H1 (cell line): ENCODE measurements around the gene NAT9. TPM values are rescaled to one million over a fixed set of nuclear protein-coding genes. Genes with fewer than 3 reads are reported as not detected.

Experiments
- CTCF ChIA-PET: fragments of 300-600 bp; sonication (Branson Sonifier 250); formaldehyde crosslinking; loops from one replicate; lab custom pipeline; 2021; ENCODE audit not compliant: partially characterized antibody; lab: Charles Lee
- POLR2A ChIA-PET: fragments of 300-600 bp; sonication (Branson Sonifier 250); formaldehyde crosslinking; loops from one replicate; lab custom pipeline; 2021; ENCODE audit warnings: inconsistent platforms; ENCODE audit not compliant: partially characterized antibody; lab: Charles Lee
- DNase-seq, 2 experiments: peaks; one replicate each; pipeline versions ENCODE4 v3.0.0 to v3.0.0-alpha.2; 2010 to 2022; ENCODE audit warnings: low spot score in 2 of 2, low read depth in 1 of 2, mixed read lengths in 1 of 2
- FAIRE-seq: peaks from 2 replicates; lab custom pipeline; 2011; peaks lifted over from hg19 to GRCh38; lab: Jason Lieb, UNC
- H2AFZ ChIP-seq: 2 replicates; pipeline ENCODE4 v1.8.1; 2012; ENCODE audit warnings: low read length, inconsistent platforms
- H2AK5ac ChIP-seq: 2 replicates; pipeline ENCODE4 v1.6.1; 2013; ENCODE audit warnings: low read depth, low read length
- H2BK120ac ChIP-seq: replicated peaks from 2 replicates; pipeline ENCODE3; 2013; ENCODE audit warnings: low read depth, low read length, inconsistent platforms
- H2BK12ac ChIP-seq: 2 replicates; pipeline ENCODE4 v1.6.1; 2013; ENCODE audit warnings: low read depth, low read length
- H2BK15ac ChIP-seq: 2 replicates; pipeline ENCODE4 v1.6.1; 2013; ENCODE audit warnings: low read length
- H2BK20ac ChIP-seq: 2 replicates; pipeline ENCODE4 v1.6.1; 2013; ENCODE audit warnings: low read length
- H2BK5ac ChIP-seq: 2 replicates; pipeline ENCODE4 v1.6.1; 2013; ENCODE audit warnings: low read depth, low read length
- H3K14ac ChIP-seq: 2 replicates; pipeline ENCODE4 v1.6.1; 2013; ENCODE audit warnings: inconsistent platforms; ENCODE audit not compliant: insufficient read length
- H3K18ac ChIP-seq: 2 replicates; pipeline ENCODE4 v1.6.1; 2013; ENCODE audit warnings: low read length; ENCODE audit errors: extremely low read depth
- H3K23ac ChIP-seq: 2 replicates; pipeline ENCODE4 v1.6.1; 2013; ENCODE audit warnings: inconsistent platforms; ENCODE audit not compliant: insufficient read length
- H3K23me2 ChIP-seq: 2 replicates; pipeline ENCODE4 v1.6.1; 2013; ENCODE audit warnings: low read depth, low read length
- H3K27ac ChIP-seq: 2 replicates; pipeline ENCODE4 v1.6.1; 2011; ENCODE audit warnings: low read depth, low read length, inconsistent platforms
- H3K27me3 ChIP-seq, 4 experiments: replicated peaks in 1 of 4; 1 replicate in 1 of 4; 2 replicates in 3 of 4; pipeline versions ENCODE4 v1.6.1 to v1.8.1; 2011 to 2013; ENCODE audit warnings: low read length in 3 of 4, mild to moderate bottlenecking in 3 of 4, inconsistent platforms in 2 of 4, mixed read lengths in 2 of 4, moderate library complexity in 1 of 4; ENCODE audit not compliant: control insufficient read depth in 3 of 4, insufficient read depth in 3 of 4; ENCODE audit errors: extremely low read depth in 1 of 4
- H3K36me3 ChIP-seq, 4 experiments: 2 replicates each; pipeline versions ENCODE4 v1.6.1 to v1.8.1; 2011 to 2013; ENCODE audit warnings: mild to moderate bottlenecking in 4 of 4, low read length in 3 of 4, moderate library complexity in 2 of 4, control low read depth in 1 of 4, inconsistent platforms in 1 of 4; ENCODE audit not compliant: insufficient read depth in 4 of 4, control insufficient read depth in 2 of 4
- H3K4ac ChIP-seq: replicated peaks from 2 replicates; pipeline ENCODE3; 2013; ENCODE audit warnings: low read length, low read depth, mixed read lengths, inconsistent platforms; ENCODE audit not compliant: insufficient read length
- H3K4me1 ChIP-seq, 4 experiments: replicated peaks in 1 of 4; 1 replicate in 1 of 4; 2 replicates in 3 of 4; pipeline versions ENCODE4 v1.6.1 to v1.8.1; 2011 to 2013; ENCODE audit warnings: low read length in 3 of 4, inconsistent platforms in 2 of 4, mixed read lengths in 1 of 4; ENCODE audit not compliant: insufficient read depth in 4 of 4, control insufficient read depth in 3 of 4
- H3K4me2 ChIP-seq, 2 experiments: 2 replicates each; pipeline versions ENCODE4 v1.6.1 to v1.8.1; 2011 to 2013; ENCODE audit warnings: low read depth in 2 of 2, low read length in 2 of 2, control low read depth in 1 of 2, inconsistent platforms in 1 of 2, mild to moderate bottlenecking in 1 of 2; ENCODE audit not compliant: insufficient read depth in 1 of 2
- H3K4me3 ChIP-seq, 4 experiments: fragments of 200-600, 300-600 bp in 1 of 4; sonication (generic), shearing (Covaris generic), sonication (Bioruptor Twin) in 1 of 4; 2 replicates each; pipeline versions ENCODE4 v1.5.1 to v1.8.1; 2011 to 2016; ENCODE audit warnings: low read length in 4 of 4, low read depth in 3 of 4, control low read depth in 2 of 4, inconsistent platforms in 2 of 4, mild to moderate bottlenecking in 2 of 4, mixed read lengths in 1 of 4, moderate library complexity in 1 of 4; ENCODE audit not compliant: insufficient read depth in 2 of 4; ENCODE audit errors: extremely low read depth in 1 of 4
- H3K56ac ChIP-seq: replicated peaks from 2 replicates; pipeline ENCODE3; 2013; ENCODE audit warnings: low read depth, mild to moderate bottlenecking, mixed read lengths, low read length, inconsistent platforms; ENCODE audit not compliant: insufficient read length
- H3K79me1 ChIP-seq: 2 replicates; pipeline ENCODE4 v1.6.1; 2013; ENCODE audit warnings: low read depth, low read length, control low read depth
- H3K79me2 ChIP-seq, 2 experiments: 2 replicates each; pipeline versions ENCODE4 v1.6.1 to v1.8.1; 2012 to 2013; ENCODE audit warnings: low read length in 2 of 2, mild to moderate bottlenecking in 2 of 2, inconsistent platforms in 1 of 2; ENCODE audit not compliant: insufficient read depth in 2 of 2, control insufficient read depth in 1 of 2
- H3K9ac ChIP-seq, 4 experiments: replicated peaks in 1 of 4; 1 replicate in 1 of 4; 2 replicates in 3 of 4; pipeline versions ENCODE4 v1.6.1 to v1.8.1; 2011 to 2013; ENCODE audit warnings: low read depth in 3 of 4, low read length in 3 of 4, control low read depth in 2 of 4, mild to moderate bottlenecking in 2 of 4, moderate library complexity in 2 of 4, inconsistent platforms in 1 of 4; ENCODE audit errors: extremely low read depth in 1 of 4
- H3K9me3 ChIP-seq, 2 experiments: 2 replicates each; pipeline versions ENCODE4 v1.6.1 to v1.8.1; 2012 to 2013; ENCODE audit warnings: mild to moderate bottlenecking in 2 of 2, moderate library complexity in 2 of 2, control low read depth in 1 of 2, inconsistent platforms in 1 of 2, low read depth in 1 of 2, low read length in 1 of 2, mixed read lengths in 1 of 2; ENCODE audit not compliant: insufficient read depth in 2 of 2
- H4K20me1 ChIP-seq, 2 experiments: replicated peaks in 1 of 2; 2 replicates each; pipeline versions ENCODE3 to v1.8.1; 2011 to 2013; ENCODE audit warnings: inconsistent platforms in 2 of 2, low read length in 2 of 2, mild to moderate bottlenecking in 1 of 2; ENCODE audit not compliant: insufficient read depth in 2 of 2, control insufficient read depth in 1 of 2
- H4K5ac ChIP-seq: 2 replicates; pipeline ENCODE4 v1.6.1; 2013; ENCODE audit warnings: low read length, low read depth, mixed read lengths, inconsistent platforms; ENCODE audit not compliant: insufficient read length
- H4K8ac ChIP-seq: 2 replicates; pipeline ENCODE4 v1.8.0; 2013; ENCODE audit warnings: mild to moderate bottlenecking, moderate library complexity, low read length, inconsistent platforms; ENCODE audit not compliant: insufficient read depth; ENCODE audit errors: extremely low read depth
- H4K91ac ChIP-seq: replicated peaks from 2 replicates; pipeline ENCODE3; 2013; ENCODE audit warnings: low read length, mixed read lengths, inconsistent platforms; ENCODE audit not compliant: insufficient read length
- ASH2L ChIP-seq: fragments of 200-600, 300-600 bp; sonication (generic); IDR thresholded peaks from one replicate; pipeline ENCODE4 v1.7.1; 2017; ENCODE audit warnings: low read length
- CEBPB ChIP-seq: IDR thresholded peaks from 2 replicates; pipeline ENCODE4 v1.6.1; 2012; ENCODE audit warnings: low read depth, low read length
- NANOG ChIP-seq: IDR thresholded peaks from 2 replicates; pipeline ENCODE4 v1.6.1; 2011; ENCODE audit warnings: low read length, low read depth, mild to moderate bottlenecking, inconsistent platforms; ENCODE audit not compliant: insufficient read depth, poor library complexity, severe bottlenecking
- RFX5 ChIP-seq: IDR thresholded peaks from 2 replicates; pipeline ENCODE4 v1.6.1; 2011; ENCODE audit warnings: low read depth, low read length, improper control_type of control experiment, borderline replicate concordance
- TCF12 ChIP-seq: IDR thresholded peaks from 2 replicates; pipeline ENCODE4 v1.6.1; 2011; ENCODE audit warnings: low read depth, mild to moderate bottlenecking, low read length
- WGBS, 2 experiments: shearing (Covaris generic) in 1 of 2; methylation state at CpG; one replicate each; pipeline versions ENCODE4 v1.1.6 to v1.1.7; 2013 to 2015; ENCODE audit warnings: low lambda C conversion rate in 2 of 2, mixed read lengths in 2 of 2, inconsistent platforms in 1 of 2, low coverage in 1 of 2, missing lambda C conversion rate in 1 of 2; ENCODE audit not compliant: insufficient replicate concordance in 2 of 2, insufficient coverage in 1 of 2, insufficient read length in 1 of 2; ENCODE audit errors: extremely low coverage in 1 of 2, missing lambda C conversion rate in 1 of 2; 5-methylcytosine and 5-hydroxymethylcytosine counted together
- polyA plus RNA-seq, 7 experiments: library from polyadenylated mRNA; depleted of rRNA in 3 of 7; stranded (reverse) in 5 of 7; unstranded in 2 of 7; fragments of >200 nt in 5 of 7; fragments of 200-250 nt in 2 of 7; gene quantifications; 1 replicate in 5 of 7; 2 replicates in 1 of 7; 4 replicates in 1 of 7; pipeline versions ENCODE4 v1.2.1 to v1.2.3, GENCODE V29; 2011 to 2013; ENCODE audit warnings: missing spikeins in 2 of 7, mixed read lengths in 2 of 7
- total RNA-seq: library from RNA; stranded (reverse); fragmentation: NEBNext Ultra II Directional; extraction: Animal tissue kit (Norgen Biotek cat#: 25700); gene quantifications from 2 replicates; pipeline ENCODE4 v1.2.1, GENCODE V29; 2021

The NAT9 gene
- total and polyA plus RNA-seq, 2 of the 8 experiments (the other 6 are each of a cell fraction or from before 2014, with no cell fraction given): 32.3 to 42.7 TPM

DNA sequence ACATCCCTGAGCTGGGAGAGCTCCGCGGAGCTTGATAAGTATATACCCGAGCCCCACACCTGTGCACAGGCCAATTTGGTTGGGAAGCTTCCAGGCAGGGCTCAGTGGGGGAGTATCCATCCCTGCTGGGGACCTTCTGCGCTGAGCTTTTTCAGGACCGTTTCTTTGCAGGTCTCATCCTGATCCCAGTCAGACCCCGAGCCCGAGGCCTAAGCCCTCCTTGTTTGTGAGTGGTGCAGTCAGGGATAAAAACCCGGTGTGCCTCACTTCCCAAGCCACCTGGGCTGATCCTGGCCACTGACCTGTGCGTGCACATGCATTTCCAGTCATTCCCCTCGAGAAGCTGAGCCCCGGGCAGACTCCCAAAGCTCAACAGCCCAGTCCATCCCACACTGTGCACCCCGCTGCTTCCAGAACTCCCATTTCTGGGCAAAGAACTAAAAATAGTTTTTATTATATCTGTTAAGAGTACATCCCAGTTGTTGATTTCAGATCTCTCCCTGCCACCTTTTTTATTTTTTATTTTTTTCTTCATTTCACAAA is 27.3 kb upstream of the NAT9 start:
- Histone ChIP-seq H3K27ac (no peak overlapping the region), H3K36me3 (peaks cover 0 to 6% (median 1%) of the 10 kb centered on the region in 4 experiments; a peak in 5 of 8 replicates), H3K18ac (no peak overlapping the region), H2BK15ac (no peak overlapping the region), H3K9ac (no peak overlapping the region), H3K14ac (no peak overlapping the region), H2BK120ac (no peak overlapping the region), H2BK5ac (no peak overlapping the region), H3K79me2 (no peaks in the 10 kb centered on the region), H4K8ac (no peak overlapping the region), H4K5ac (no peak overlapping the region), H4K20me1 (peaks cover 5 to 22% of the 10 kb centered on the region in 2 experiments), H3K79me1 (no peaks in the 10 kb centered on the region), H3K4ac (no peak overlapping the region), H3K4me3 (no peak overlapping the region), H3K23ac (no peak overlapping the region), H2BK20ac (no peak overlapping the region), H2AFZ (no peak overlapping the region), H2AK5ac (no peak overlapping the region), H3K23me2 (no peaks in the 10 kb centered on the region), H3K27me3 (no peaks in the 10 kb centered on the region), H2BK12ac (no peak overlapping the region), H3K9me3 (no peaks in the 10 kb centered on the region), H3K4me1 (no peaks in the 10 kb centered on the region; a peak in 1 of 7 replicates), H3K56ac (no peak overlapping the region), H3K4me2 (no peak overlapping the region), H4K91ac (no peak overlapping the region)
- CTCF ChIA-PET: interaction anchor here (0.5 to 99.6 kb wide), 4 partner anchors 15 to 319 kb away, joined by 3 to 2981 read pairs (median 1492); partner anchors contain the start of genes FDXR, GRIN2C and NAT9
- TF ChIP-seq ASH2L (no peak), CEBPB (no peak), NANOG (no peak), RFX5 (no peak), TCF12 (no peak)
- 89% methylated on average over 12 of the region's 12 CpGs; no CpG with 5 or more reads in 1 of the 2 experiments for WGBS, 2 experiments
- no peak for FAIRE-seq
- DNase-seq: no peak
- POLR2A ChIA-PET: interaction anchor here (1.1 to 1.2 kb wide), 2 partner anchors 30 to 57 kb away, joined by 3 to 5 read pairs; partner anchors contain the start of gene GRIN2C
